Heart left ventricle (tissue), 16 donors: ENCODE measurements around the gene KCNJ12. TPM values are rescaled to one million over a fixed set of nuclear protein-coding genes. Genes with fewer than 3 reads are reported as not detected.
"Not testable (repeated sequence)": the region's sequence is repeated elsewhere in the genome, so short reads cannot be mapped to it uniquely, and the experiment has no call there.

Source experiments
- ATAC-seq, 4 donors: fragments of 200-7000 bp; cut with Tn5 transposase; one replicate each; pipeline ENCODE4 v1.9.1; 2020 to 2022; ENCODE audit warnings: moderate library complexity in 4 of 4, mild to moderate bottlenecking in 3 of 4, moderate number of reproducible peaks in 1 of 4
- DNase-seq, 5 donors: peaks; one replicate each; pipeline ENCODE4 v3.0.0-alpha.2; 2020
- H3K27ac ChIP-seq, 12 donors: fragments of 200-600 bp; sonication (generic) in 4 of 12; one replicate each; pipeline versions ENCODE4 v1.5.0 to v1.8.0; 2016 to 2022; ENCODE audit warnings: mild to moderate bottlenecking in 2 of 12
- H3K27me3 ChIP-seq, 9 donors: fragments of 200-600 bp; sonication (generic) in 2 of 9; one replicate each; pipeline versions ENCODE4 v1.5.1 to v1.8.0; 2016 to 2022; ENCODE audit warnings: mild to moderate bottlenecking in 3 of 9
- H3K36me3 ChIP-seq, 9 donors: fragments of 200-600 bp; sonication (generic) in 2 of 9; one replicate each; pipeline versions ENCODE4 v1.5.0 to v1.8.0; 2018 to 2022; ENCODE audit warnings: mild to moderate bottlenecking in 2 of 9
- H3K4me1 ChIP-seq, 12 donors: fragments of 200-600 bp; sonication (generic) in 4 of 12; one replicate each; pipeline versions ENCODE4 v1.5.0 to v1.8.0; 2016 to 2022; ENCODE audit warnings: mild to moderate bottlenecking in 3 of 12
- H3K4me3 ChIP-seq, 12 donors: fragments of 200-600 bp; sonication (generic) in 4 of 12; one replicate each; pipeline versions ENCODE4 v1.5.0 to v1.8.0; 2017 to 2022; ENCODE audit warnings: mild to moderate bottlenecking in 9 of 12, moderate library complexity in 4 of 12
- H3K9me3 ChIP-seq, 12 donors: fragments of 200-600 bp; sonication (generic) in 4 of 12; one replicate each; pipeline versions ENCODE4 v1.5.0 to v1.8.0; 2016 to 2022; ENCODE audit warnings: mild to moderate bottlenecking in 1 of 12
- WGBS, 4 donors: extraction: QIAGEN DNeasy Blood & Tissue Kit in 2 of 4; methylation state at CpG; one replicate each; pipeline versions ENCODE4 v1.1.5 to v1.1.7; 2013 to 2018; 5-methylcytosine and 5-hydroxymethylcytosine counted together
- intact Hi-C, 10 donors: fragments of 100-400 bp; cut with DNase I; formaldehyde crosslinking; loops; one replicate each; pipeline versions ENCODE4 v1.11.1 to v1.14.2; 2022
- polyA plus RNA-seq, 2 donors: library from polyadenylated mRNA; stranded (reverse); fragments of 200-250 nt; gene quantifications; one replicate each; pipeline ENCODE4 v1.2.3, GENCODE V29; 2013
- total RNA-seq, 9 donors: library from RNA; depleted of rRNA in 2 of 9; stranded (reverse); fragments of >200 nt in 2 of 9; fragmentation: NEBNext Ultra II Directional in 3 of 9; extraction: Animal tissue kit (Norgen Biotek cat#: 25700) in 3 of 9; gene quantifications; one replicate each; pipeline versions ENCODE4 v1.1.0 to v1.2.4, GENCODE V29; 2016 to 2023
- donor health status: ischemic (EF 13 %, LVEDD 7.1; RV severe dilation, severe dysfunction).
- donor health status: healthy with polysubstance abuse.
- donor health status: DM: no; HTN: yes; CAD: no.
- donor health status: DM: no; HTN: no; CAD: no.
- donor health status: ischemic (EF 25% LVEDD 6.9; RV normal size, moderate dysfunction).
- donor health status: ischemic (EF 25% LVEDD 5.7; RV mildly dilated, moderate dysfunction).
- donor health status: healthy.
- donor health status: DM: yes; HTN: yes; CAD: no.
- donor health status: ischemic (EF 35%, LVEDD 5.7; RV mildly dilated, moderate dysfunction).
- donor health status: nonischemic (EF 11% LVEDD 7.7; RV severe dilation, severe dysfunction).
- donor health status: DM: yes; HTN: yes; CAD: no.
- donor health status: PGD.
- donor health status: ischemic (EF 29% LVEDD 5.4; RV normal size, mild dysfunction).
- donor health status: nonischemic (EF 23%, LVEDD 6.1; RV moderate dilation, normal function).

The KCNJ12 gene
- total and polyA plus RNA-seq, 11 donors, result 6.6 to 24.2 (median 9.0) TPM

DNA sequence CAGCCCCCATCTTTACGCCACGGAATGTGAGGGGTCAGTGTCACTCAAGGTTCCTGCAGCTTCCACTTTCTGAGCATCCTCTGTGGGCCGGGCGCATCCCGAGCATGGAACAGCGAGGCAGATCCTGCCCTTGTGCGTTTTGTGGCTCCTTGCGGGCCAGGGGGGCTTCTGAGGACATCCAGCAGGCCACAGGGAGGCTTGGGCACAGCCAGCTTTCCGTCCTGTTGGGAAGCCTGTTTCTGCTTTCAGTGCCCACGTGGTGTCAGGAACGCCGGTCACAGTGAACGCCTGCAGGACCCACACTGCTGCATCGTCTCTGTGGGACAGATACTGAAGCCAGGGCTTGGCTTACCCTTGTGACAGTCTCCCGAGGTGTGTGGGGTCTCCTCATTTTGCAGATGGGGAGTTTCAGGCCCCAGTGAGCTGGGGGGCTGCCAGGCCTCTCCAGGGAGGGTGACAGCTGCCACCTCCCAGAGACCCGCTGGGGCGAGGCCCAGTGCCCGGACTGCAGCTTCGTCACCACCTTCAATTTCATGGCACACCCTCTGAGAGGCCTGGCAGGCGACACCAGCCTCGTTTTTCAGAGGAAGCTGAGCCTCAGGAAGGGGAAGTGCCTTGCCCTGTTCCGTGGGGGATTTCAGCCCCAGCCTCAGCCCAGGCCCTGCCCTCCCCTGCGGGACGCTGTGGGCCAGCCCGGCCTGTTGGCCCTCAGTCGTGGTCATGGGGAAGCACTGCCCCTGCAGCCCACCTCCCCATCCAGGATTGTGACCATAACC, 29.0 kb downstream of the KCNJ12 start:
- not testable (repeated sequence) for H3K4me3 ChIP-seq, H3K36me3 ChIP-seq, H3K27me3 ChIP-seq, H3K9me3 ChIP-seq
- Histone ChIP-seq H3K27ac (peak overlapping the region in 11 of 12 donors; percentile 31 to 72 (median 56)), H3K4me1 (peaks cover 0 to 30% (median 6%) of the 10 kb centered on the region in 12 donors)
- DNase-seq, result peak in 3 of 5 donors; percentile 31 to 71 (median 52)
- intact Hi-C loops, result loop anchor here in 1 of 10 donors (5.0 kb wide), 1 partner anchor 282 kb away; no protein-coding TSS in a partner anchor
- peak; percentile 28 to 75 (median 41) for ATAC-seq
- 52 to 64% (median 58%) methylated on average over 14 to 26 of the region's 26 CpGs for WGBS, 4 donors

DNA sequence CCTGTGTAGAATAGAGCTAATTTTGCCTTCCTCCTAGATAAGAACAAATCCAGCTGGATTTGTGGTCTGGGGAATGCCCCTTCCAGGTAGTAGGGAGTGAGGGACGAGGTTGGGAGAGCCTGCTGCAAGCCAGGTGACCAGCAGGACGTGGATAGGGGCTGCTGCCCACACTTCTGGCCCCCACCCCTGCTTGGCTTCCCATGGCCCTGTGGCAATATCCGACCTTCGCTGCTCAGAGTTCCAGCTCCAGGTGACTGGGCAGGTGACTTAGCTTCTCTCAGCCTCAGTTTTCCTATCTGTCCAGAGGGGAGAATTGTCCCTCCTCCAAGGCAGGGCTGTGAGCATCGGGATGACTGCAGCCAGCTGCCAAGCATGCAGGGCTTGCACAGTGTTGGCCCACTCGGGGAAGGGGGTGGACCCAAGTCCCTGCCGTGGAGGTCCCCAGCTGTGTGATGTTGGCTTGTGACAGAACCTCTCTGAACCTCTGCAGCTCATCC, 29.8 kb downstream of the KCNJ12 start:
- Histone ChIP-seq H3K4me1 (peaks cover 0 to 25% (median 5%) of the 10 kb centered on the region in 12 donors), H3K27ac (peak overlapping the region in 10 of 12 donors; percentile 16 to 74 (median 59))
- ATAC-seq, H3K27me3 ChIP-seq, H3K4me3 ChIP-seq, DNase-seq, H3K9me3 ChIP-seq, intact Hi-C loops, H3K36me3 ChIP-seq: not testable (repeated sequence)
- 77 to 82% (median 79%) methylated on average over 6 to 7 of the region's 7 CpGs for WGBS, 4 donors

DNA sequence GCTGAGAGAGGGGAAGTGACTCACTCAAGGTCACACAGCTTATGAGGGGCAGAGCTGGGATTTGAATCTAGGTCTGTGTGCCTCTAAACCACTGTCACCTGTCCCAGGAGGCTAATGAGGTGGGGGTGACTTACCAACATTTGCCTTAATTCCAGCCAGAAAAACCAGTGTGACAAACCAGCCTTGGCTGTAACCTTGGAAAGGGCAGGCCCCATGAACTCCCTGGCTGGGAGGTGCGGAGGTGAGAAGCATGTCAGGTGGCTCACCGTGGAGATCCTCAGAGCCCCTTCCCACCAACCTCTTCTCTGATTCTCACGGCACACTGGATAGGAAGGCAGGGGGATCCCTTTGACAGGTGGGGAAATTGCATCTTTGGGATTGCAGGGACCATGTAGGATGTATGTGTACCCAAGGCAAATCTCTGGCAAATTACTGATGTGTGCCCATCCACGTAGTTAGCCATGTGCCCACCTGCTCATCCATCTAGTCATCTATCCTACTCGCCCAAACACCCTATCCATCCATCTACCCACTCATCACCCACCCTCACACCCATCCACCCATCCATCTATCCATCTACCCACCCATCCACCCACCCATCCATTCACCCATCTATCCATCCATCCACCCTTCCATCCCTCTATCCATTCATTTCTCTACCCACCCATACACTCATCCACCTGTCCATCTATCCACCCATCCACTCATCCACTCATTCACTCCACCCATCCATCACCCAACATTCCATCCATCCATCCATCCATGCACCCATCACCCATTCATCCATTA, 30.7 kb downstream of the KCNJ12 start:
- ATAC-seq, H3K27me3 ChIP-seq, H3K4me3 ChIP-seq, H3K36me3 ChIP-seq, DNase-seq, H3K27ac ChIP-seq, intact Hi-C loops, H3K9me3 ChIP-seq: not testable (repeated sequence)
- H3K4me1 ChIP-seq, result peaks cover 0 to 20% (median 5%) of the 10 kb centered on the region in 12 donors
- WGBS, 4 donors, result 60 to 84% (median 62%) methylated on average over 4 to 5 of the region's 5 CpGs

DNA sequence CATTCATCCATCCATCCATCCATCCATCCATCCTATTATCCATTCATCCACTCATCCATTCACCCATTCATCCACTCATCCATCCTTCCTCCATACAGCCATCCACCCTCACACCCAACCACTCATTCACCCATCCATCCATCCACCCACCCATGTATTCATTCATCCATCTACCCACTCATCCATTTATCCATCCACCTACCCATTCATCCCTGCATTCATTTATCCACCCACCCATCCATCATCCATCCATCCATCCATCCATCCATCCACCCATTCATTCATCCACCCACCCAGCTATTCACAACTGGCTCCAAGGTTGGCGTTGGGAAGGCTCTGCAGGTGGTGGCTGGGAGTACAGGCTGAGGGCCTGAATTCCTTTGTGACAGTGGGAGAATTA, 31.6 kb downstream of the KCNJ12 start:
- H3K4me1 ChIP-seq, result peaks cover 0 to 16% (median 4%) of the 10 kb centered on the region in 12 donors
- H3K27ac ChIP-seq, H3K4me3 ChIP-seq, H3K9me3 ChIP-seq, H3K36me3 ChIP-seq, ATAC-seq, intact Hi-C loops, DNase-seq, H3K27me3 ChIP-seq: not testable (repeated sequence)
- 73 to 89% (median 83%) methylated on average over 1 of the region's 1 CpG for WGBS, 4 donors

DNA sequence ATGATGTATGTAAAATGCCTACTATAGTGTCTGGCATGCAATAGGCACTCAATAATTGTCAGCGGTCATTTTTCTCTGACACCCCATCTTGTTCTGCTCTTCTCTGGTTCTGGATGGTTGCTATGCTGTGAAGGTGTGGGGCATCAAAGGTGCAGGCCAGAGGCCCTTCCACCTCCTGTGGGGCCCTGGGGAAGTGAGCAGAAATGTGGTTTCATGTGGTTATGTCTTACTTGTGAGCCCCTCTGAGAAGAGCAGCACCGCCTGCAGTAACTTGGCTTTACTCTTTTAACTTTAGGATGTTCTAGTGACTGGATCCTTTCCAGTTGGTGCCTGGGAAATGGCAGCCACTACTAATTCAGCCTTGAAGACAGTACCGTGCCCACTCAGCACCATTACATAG, 32.1 kb downstream of the KCNJ12 start:
- H3K36me3 ChIP-seq, ATAC-seq, H3K27me3 ChIP-seq, intact Hi-C loops, H3K4me3 ChIP-seq, H3K27ac ChIP-seq, H3K9me3 ChIP-seq, DNase-seq: not testable (repeated sequence)
- H3K4me1 ChIP-seq, result peaks cover 0 to 16% (median 4%) of the 10 kb centered on the region in 12 donors
- 67 to 72% (median 67%) methylated on average over 3 of the region's 3 CpGs for WGBS, 4 donors

DNA sequence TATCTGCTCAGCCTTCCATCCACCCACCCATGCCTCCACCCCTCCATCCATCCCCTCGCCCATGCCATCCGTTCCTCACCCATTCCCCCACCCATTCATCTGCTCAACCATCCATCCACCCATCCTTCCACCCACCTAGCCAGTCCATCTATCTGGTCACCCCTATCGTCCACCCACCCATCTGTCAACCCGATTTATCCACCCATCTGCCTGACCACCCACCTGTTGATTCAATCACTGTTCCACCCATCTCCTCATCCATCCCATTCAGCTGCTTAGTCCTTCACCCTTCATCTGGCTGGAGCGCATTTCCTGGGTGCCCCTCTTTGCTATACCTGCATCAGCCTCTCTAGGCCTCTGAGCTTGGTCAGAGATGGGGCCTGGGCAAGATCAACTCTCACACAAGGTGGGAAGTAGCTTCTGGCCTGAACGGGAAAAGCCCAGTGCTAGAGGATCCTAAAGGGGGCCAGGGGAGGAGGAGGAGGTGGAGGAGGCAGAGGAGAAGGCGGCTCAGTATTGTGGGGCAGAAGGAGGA, 32.7 kb downstream of the KCNJ12 start:
- H3K4me3 ChIP-seq, DNase-seq, H3K9me3 ChIP-seq, H3K27me3 ChIP-seq, H3K27ac ChIP-seq, H3K36me3 ChIP-seq, ATAC-seq, intact Hi-C loops: not testable (repeated sequence)
- WGBS, 4 donors, result 79 to 81% (median 80%) methylated on average over 6 to 7 of the region's 7 CpGs
- H3K4me1 ChIP-seq, result peaks cover 0 to 16% (median 4%) of the 10 kb centered on the region in 12 donors

DNA sequence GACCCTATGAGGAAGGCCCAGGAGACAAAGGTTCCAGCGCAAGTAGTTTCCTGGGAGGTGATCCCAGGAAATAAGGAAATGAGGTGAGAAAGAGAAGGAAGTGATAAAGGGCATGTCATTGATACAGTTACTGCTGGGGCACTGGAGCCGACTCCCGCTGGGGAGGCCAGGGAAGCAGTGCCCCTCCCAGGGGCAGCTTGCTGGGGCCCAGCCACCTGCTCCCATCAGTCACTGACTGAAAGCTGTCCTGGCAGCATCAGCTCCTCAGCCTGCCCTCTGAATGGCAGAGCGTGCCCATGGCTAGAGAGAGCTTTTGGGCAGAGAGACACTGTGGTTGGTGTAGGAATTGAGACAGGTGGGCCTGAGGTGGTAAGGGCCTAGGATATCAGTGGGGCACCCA, 33.2 kb downstream of the KCNJ12 start:
- peaks cover 0 to 16% (median 4%) of the 10 kb centered on the region in 12 donors for H3K4me1 ChIP-seq
- H3K27me3 ChIP-seq, H3K9me3 ChIP-seq, H3K36me3 ChIP-seq, intact Hi-C loops, ATAC-seq, H3K27ac ChIP-seq, DNase-seq, H3K4me3 ChIP-seq: not testable (repeated sequence)
- 81 to 84% (median 83%) methylated on average over 4 of the region's 4 CpGs for WGBS, 4 donors

DNA sequence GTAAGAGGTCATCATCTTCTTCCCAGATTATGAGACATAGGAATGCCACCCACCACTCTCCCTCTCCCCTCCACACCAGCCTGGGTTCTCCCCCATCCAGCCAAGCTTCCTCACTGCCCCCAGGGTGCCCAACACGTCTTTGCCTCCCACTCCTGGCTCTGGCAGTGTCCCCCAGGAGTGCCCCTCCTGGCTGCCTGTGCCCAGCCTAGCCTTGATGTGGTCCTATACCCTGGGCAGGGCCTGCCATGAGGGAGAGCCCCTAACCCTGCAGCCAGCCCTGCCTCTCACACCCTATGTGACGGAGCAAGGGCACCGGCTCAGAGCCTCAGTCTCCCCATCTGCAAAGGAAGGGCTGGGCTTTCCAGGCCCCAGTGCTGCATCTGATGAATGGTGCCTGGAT, 33.8 kb downstream of the KCNJ12 start:
- H3K27me3 ChIP-seq, H3K9me3 ChIP-seq, intact Hi-C loops, H3K4me3 ChIP-seq, H3K27ac ChIP-seq, ATAC-seq, H3K36me3 ChIP-seq: not testable (repeated sequence)
- 91 to 100% (median 96%) methylated on average over 3 of the region's 3 CpGs for WGBS, 4 donors
- peak in 1 of 5 donors; percentile 46 for DNase-seq
- H3K4me1 ChIP-seq, result peaks cover 0 to 12% (median 4%) of the 10 kb centered on the region in 12 donors

DNA sequence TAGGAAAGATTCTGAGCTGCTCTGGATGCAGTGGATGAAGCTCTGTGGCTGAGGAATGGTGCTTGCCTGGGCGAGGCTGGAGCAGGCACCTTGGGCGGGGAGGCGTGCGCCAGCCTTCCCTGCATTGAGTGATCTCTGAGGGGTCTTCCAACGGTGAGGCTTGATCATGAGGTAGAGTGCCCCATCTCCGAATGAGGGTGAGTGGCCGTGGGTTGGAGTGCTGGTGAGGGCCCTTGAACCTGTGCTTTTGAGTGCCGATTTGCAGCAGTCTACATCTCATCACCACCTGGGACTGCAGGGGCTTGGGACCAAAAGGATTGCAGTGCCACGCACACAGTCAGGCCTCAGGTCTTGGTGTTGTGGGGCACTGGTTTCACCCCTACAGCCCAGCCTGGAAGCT, 34.2 kb downstream of the KCNJ12 start:
- H3K9me3 ChIP-seq, H3K27ac ChIP-seq, intact Hi-C loops, ATAC-seq, H3K4me1 ChIP-seq, H3K27me3 ChIP-seq, H3K36me3 ChIP-seq, H3K4me3 ChIP-seq: not testable (repeated sequence)
- WGBS, 4 donors, result 77 to 91% (median 80%) methylated on average over 4 to 9 of the region's 9 CpGs
- peak in 1 of 5 donors; percentile 37 for DNase-seq

DNA sequence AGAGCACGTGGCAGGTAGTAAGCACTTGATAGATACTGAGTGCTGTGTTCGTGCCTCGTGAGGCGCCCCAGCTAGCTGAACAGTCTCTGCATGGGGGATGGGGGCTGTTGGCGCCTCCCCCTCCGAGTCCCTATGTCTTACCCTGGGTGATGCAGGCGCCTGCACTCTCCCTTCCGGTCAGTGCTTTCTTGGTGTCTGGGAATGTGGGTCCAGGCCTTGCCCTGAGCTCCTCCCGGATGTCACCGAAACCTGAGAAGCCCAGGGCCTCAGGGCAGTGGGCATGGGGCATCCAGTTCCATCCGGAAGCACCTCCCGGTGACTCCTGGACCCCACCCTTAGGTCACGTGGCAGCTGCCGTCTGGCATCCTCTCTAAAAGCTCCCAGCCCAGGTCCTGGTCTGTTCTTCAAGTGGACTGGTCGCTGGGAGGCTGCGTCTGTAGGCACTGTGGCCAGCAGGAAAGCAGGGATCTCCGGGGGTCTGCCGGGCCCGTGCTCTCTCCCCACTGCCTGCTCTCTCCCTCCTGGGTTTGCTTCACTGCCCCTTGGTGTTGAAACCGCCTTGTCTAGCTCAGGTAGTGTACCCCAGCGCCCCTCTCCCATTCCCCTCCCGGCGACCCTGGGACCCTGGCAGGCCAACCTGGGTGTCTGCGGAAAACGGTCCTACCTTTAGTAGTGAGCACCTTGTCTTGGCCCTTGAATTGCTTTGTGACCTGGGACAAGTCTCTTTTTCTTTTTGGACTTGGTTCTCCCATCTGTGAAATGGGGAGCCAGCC, 34.9 kb downstream of the KCNJ12 start:
- 79 to 85% (median 82%) methylated on average over 12 to 24 of the region's 25 CpGs for WGBS, 4 donors
- H3K4me3 ChIP-seq, intact Hi-C loops, H3K9me3 ChIP-seq, H3K4me1 ChIP-seq, H3K27ac ChIP-seq, H3K36me3 ChIP-seq, H3K27me3 ChIP-seq: not testable (repeated sequence)
- DNase-seq (peak in 1 of 5 donors; percentile 47), ATAC-seq (peak in 2 of 4 donors; percentile 1 to 15)
